SK-N-SH treated with all-trans-retinoic acid at 6 μM for 48 hours (cell line): ENCODE data around the gene ZFP69.

ENCODE experiments used
- ATAC-seq: fragments of 200-7000 bp; cut with Tn5 transposase; 3 replicates; pipeline ENCODE4 v1.9.1; 2020; ENCODE audit warnings: mild to moderate bottlenecking, moderate library complexity
- ARNTL ChIP-seq: fragments of 450-650 bp; formaldehyde crosslinking; IDR thresholded peaks from 2 replicates; pipeline ENCODE4 v1.5.0; 2020; ENCODE audit warnings: low read depth, mild to moderate bottlenecking, moderate library complexity, borderline replicate concordance
- BACH2 ChIP-seq: fragments of 250-450 bp; sonication (Bioruptor Pico); IDR thresholded peaks from 2 replicates; pipeline ENCODE4 v1.9.0; 2021; ENCODE audit warnings: mild to moderate bottlenecking, borderline replicate concordance
- CREB5 ChIP-seq: fragments of 250-450 bp; sonication (Bioruptor Pico); IDR thresholded peaks from 2 replicates; pipeline ENCODE4 v1.5.1; 2020; ENCODE audit warnings: low read depth, mild to moderate bottlenecking, moderate library complexity
- CSDC2 ChIP-seq: fragments of 250-450 bp; sonication (Bioruptor Pico); IDR thresholded peaks from 2 replicates; pipeline ENCODE4 v1.5.0; 2020; ENCODE audit warnings: mild to moderate bottlenecking, moderate library complexity
- CSRNP3 ChIP-seq: fragments of 250-450 bp; sonication (Bioruptor Pico); IDR thresholded peaks from 2 replicates; pipeline ENCODE4 v1.5.1; 2021; ENCODE audit warnings: mild to moderate bottlenecking, moderate library complexity
- ESRRG ChIP-seq: fragments of 250-450 bp; sonication (Bioruptor Pico); IDR thresholded peaks from 2 replicates; pipeline ENCODE4 v1.6.1; 2021; ENCODE audit warnings: mild to moderate bottlenecking
- GLIS3 ChIP-seq: fragments of 250-450 bp; sonication (Bioruptor Pico); IDR thresholded peaks from 2 replicates; pipeline ENCODE4 v1.5.0; 2020; ENCODE audit warnings: mild to moderate bottlenecking, moderate library complexity
- ISL1 ChIP-seq: fragments of 250-450 bp; sonication (Bioruptor Pico); IDR thresholded peaks from 2 replicates; pipeline ENCODE4 v2.1.2; 2022; ENCODE audit warnings: mild to moderate bottlenecking, moderate library complexity
- OSR1 ChIP-seq: fragments of 250-450 bp; sonication (Bioruptor Pico); IDR thresholded peaks from 2 replicates; pipeline ENCODE4 v1.8.0; 2022; ENCODE audit warnings: moderate library complexity, mild to moderate bottlenecking, inconsistent platforms
- PPARA ChIP-seq: fragments of 250-450 bp; sonication (Bioruptor Pico); IDR thresholded peaks from 2 replicates; pipeline ENCODE4 v1.5.0; 2020; ENCODE audit warnings: mild to moderate bottlenecking, borderline replicate concordance
- RARB ChIP-seq: fragments of 250-450 bp; sonication (Bioruptor Pico); IDR thresholded peaks from 2 replicates; pipeline ENCODE4 v1.8.0; 2021; ENCODE audit warnings: mild to moderate bottlenecking, moderate library complexity
- SNAI2 ChIP-seq: fragments of 250-450 bp; sonication (Bioruptor Pico); IDR thresholded peaks from 2 replicates; pipeline ENCODE4 v1.5.0; 2020; ENCODE audit warnings: mild to moderate bottlenecking, moderate library complexity
- TCF4 ChIP-seq: fragments of 250-450 bp; sonication (Bioruptor Pico); IDR thresholded peaks from 2 replicates; pipeline ENCODE4 v1.8.0; 2021; ENCODE audit warnings: mild to moderate bottlenecking, moderate library complexity, borderline replicate concordance
- TOX ChIP-seq: fragments of 250-450 bp; sonication (Bioruptor Pico); IDR thresholded peaks from 2 replicates; pipeline ENCODE4 v1.8.0; 2021; ENCODE audit warnings: mild to moderate bottlenecking, moderate library complexity, borderline replicate concordance
- TSHZ2 ChIP-seq: fragments of 250-450 bp; sonication (Bioruptor Pico); IDR thresholded peaks from 2 replicates; pipeline ENCODE4 v1.5.0; 2020; ENCODE audit warnings: mild to moderate bottlenecking, moderate library complexity
- ZC3H10 ChIP-seq: fragments of 250-450 bp; sonication (Bioruptor Pico); IDR thresholded peaks from 2 replicates; pipeline ENCODE4 v1.5.1; 2021; ENCODE audit warnings: mild to moderate bottlenecking, moderate library complexity
- ZFP3 ChIP-seq: fragments of 250-450 bp; sonication (Bioruptor Pico); IDR thresholded peaks from 2 replicates; pipeline ENCODE4 v1.5.0; 2020; ENCODE audit warnings: mild to moderate bottlenecking, moderate library complexity
- ZFP30 ChIP-seq: fragments of 450-650 bp; formaldehyde crosslinking; IDR thresholded peaks from 2 replicates; pipeline ENCODE4 v1.5.0; 2022; ENCODE audit warnings: mild to moderate bottlenecking, moderate library complexity
- ZNF70 ChIP-seq: fragments of 450-650 bp; formaldehyde crosslinking; IDR thresholded peaks from 2 replicates; pipeline ENCODE4 v1.5.0; 2020; ENCODE audit warnings: mild to moderate bottlenecking, moderate library complexity
- TF ChIP-seq, protein P1 (sequence below): fragments of 250-450 bp; sonication (Bioruptor Pico); IDR thresholded peaks from 2 replicates; pipeline ENCODE4 v1.8.0; 2020; ENCODE audit warnings: mild to moderate bottlenecking, moderate library complexity, borderline replicate concordance
- TF ChIP-seq, protein P2 (sequence below): fragments of 250-450 bp; sonication (Bioruptor Pico); IDR thresholded peaks from 2 replicates; pipeline ENCODE4 v1.8.0; 2021; ENCODE audit warnings: low read depth, mild to moderate bottlenecking, moderate library complexity, borderline replicate concordance

The ZFP69 gene

GRCh38 chr1:40530735-40531380, 53.8 kb downstream of the ZFP69 start:
- TF ChIP-seq SNAI2 (CRISPR knock-in tag) = no peak
- ATAC-seq = peak; percentile 4; the same call in 2 of the 3 replicates

GRCh38 chr1:40531381-40532061, 54.4 kb downstream of the ZFP69 start, which contains the start of gene ZNF684:
Gene ZNF684, plus strand, starts transcription at chr1:40531637. Its CDS starts 1,530 bp downstream, at chr1:40533167.
- ATAC-seq = peak; percentile 99
- TF ChIP-seq TCF4 (CRISPR knock-in tag) = no peak
- TF ChIP-seq SNAI2 (CRISPR knock-in tag) = no peak
- TF ChIP-seq, protein P1, sequence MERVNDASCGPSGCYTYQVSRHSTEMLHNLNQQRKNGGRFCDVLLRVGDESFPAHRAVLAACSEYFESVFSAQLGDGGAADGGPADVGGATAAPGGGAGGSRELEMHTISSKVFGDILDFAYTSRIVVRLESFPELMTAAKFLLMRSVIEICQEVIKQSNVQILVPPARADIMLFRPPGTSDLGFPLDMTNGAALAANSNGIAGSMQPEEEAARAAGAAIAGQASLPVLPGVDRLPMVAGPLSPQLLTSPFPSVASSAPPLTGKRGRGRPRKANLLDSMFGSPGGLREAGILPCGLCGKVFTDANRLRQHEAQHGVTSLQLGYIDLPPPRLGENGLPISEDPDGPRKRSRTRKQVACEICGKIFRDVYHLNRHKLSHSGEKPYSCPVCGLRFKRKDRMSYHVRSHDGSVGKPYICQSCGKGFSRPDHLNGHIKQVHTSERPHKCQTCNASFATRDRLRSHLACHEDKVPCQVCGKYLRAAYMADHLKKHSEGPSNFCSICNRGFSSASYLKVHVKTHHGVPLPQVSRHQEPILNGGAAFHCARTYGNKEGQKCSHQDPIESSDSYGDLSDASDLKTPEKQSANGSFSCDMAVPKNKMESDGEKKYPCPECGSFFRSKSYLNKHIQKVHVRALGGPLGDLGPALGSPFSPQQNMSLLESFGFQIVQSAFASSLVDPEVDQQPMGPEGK = no peak
- no peak for TF ChIP-seq ISL1 (CRISPR knock-in tag)
- no peak for TF ChIP-seq RARB (CRISPR knock-in tag)

DNA sequence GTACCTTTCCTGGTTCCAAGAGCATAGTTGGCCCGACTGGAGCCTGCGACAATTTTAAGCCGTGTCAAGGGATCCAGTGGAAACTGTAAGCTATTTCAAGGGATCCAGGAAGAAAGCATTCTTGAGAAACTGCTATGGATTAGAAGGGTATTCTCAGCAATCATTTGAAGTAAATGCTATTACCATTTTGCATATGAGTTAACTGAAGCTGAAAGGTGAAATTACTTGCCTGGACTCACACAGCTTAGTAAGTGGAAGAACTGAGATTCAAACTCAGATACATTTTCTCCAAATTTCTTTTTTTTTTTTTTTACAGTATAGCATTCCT, 54.9 kb downstream of the ZFP69 start:
- no peak for ATAC-seq
- no peak for TF ChIP-seq GLIS3 (CRISPR knock-in tag)
- TF ChIP-seq ZFP30 (CRISPR knock-in tag) = no peak
- TF ChIP-seq ZNF70 (CRISPR knock-in tag) = no peak
- no peak for TF ChIP-seq CSRNP3 (CRISPR knock-in tag)
- TF ChIP-seq ESRRG (CRISPR knock-in tag) = no peak
- no peak for TF ChIP-seq CREB5
- no peak for TF ChIP-seq ARNTL
- TF ChIP-seq ZFP3 (CRISPR knock-in tag) = no peak
- no peak for TF ChIP-seq TOX (CRISPR knock-in tag)
- no peak for TF ChIP-seq TCF4 (CRISPR knock-in tag)
- no peak for TF ChIP-seq CSDC2 (CRISPR knock-in tag)
- no peak for TF ChIP-seq ZC3H10 (CRISPR knock-in tag)
- TF ChIP-seq TSHZ2 (CRISPR knock-in tag) = no peak
- no peak for TF ChIP-seq BACH2 (CRISPR knock-in tag)
- TF ChIP-seq PPARA (CRISPR knock-in tag) = no peak
- TF ChIP-seq, protein P2, sequence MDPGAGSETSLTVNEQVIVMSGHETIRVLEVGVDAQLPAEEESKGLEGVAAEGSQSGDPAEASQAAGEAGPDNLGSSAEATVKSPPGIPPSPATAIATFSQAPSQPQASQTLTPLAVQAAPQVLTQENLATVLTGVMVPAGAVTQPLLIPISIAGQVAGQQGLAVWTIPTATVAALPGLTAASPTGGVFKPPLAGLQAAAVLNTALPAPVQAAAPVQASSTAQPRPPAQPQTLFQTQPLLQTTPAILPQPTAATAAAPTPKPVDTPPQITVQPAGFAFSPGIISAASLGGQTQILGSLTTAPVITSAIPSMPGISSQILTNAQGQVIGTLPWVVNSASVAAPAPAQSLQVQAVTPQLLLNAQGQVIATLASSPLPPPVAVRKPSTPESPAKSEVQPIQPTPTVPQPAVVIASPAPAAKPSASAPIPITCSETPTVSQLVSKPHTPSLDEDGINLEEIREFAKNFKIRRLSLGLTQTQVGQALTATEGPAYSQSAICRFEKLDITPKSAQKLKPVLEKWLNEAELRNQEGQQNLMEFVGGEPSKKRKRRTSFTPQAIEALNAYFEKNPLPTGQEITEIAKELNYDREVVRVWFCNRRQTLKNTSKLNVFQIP (CRISPR knock-in tag) = no peak
- no peak for TF ChIP-seq SNAI2 (CRISPR knock-in tag)
- no peak for TF ChIP-seq OSR1 (CRISPR knock-in tag)
- TF ChIP-seq, all 23 proteins: peak for 0
